CD4-positive, alpha-beta T cell treated with Interleukin-17A for 1 hour (primary cell): ENCODE results near the gene TPK1.
"Not testable (repeated sequence)": the region's sequence is repeated elsewhere in the genome, so short reads cannot be mapped to it uniquely, and the experiment has no call there.

Source experiments
- DNase-seq: peaks from one replicate; pipeline ENCODE4 v3.0.0-alpha.2; 2020

The TPK1 gene

GRCh38 chr7:144776447-144776846, 59.4 kb downstream of the TPK1 start:
- DNase-seq = no peak

DNA sequence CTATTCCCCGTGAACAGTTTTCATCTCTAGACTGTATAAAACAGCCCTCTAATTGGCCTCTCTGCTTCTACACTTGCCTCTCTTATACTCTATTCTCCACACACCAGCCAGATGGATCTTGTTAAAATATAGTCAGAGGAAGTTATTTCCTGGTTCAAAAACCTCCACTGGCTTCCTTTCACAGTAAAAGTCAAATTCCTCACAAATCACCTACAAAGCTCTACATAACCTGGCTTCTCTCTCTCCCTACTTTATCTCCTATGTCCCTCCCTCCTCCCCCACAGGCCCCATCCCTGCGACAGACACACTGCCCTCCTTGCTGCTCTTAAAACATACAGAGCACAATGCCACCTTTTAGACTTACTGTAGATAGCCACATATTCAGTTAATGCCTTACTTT, 60.1 kb downstream of the TPK1 start:
- no peak for DNase-seq

- no peak for DNase-seq
Measured at GRCh38 chr7:144771927-144772326, 63.9 kb downstream of the TPK1 start.

GRCh38 chr7:144771174-144771573, 64.7 kb downstream of the TPK1 start:
- DNase-seq = no peak

GRCh38 chr7:144769352-144769751, 66.5 kb downstream of the TPK1 start:
- no peak for DNase-seq

- no peak for DNase-seq
Measured at GRCh38 chr7:144768633-144769032, 67.2 kb downstream of the TPK1 start.

- DNase-seq = no peak
Measured at GRCh38 chr7:144763291-144763690, 72.6 kb downstream of the TPK1 start.

GRCh38 chr7:144762853-144763252, 73.0 kb downstream of the TPK1 start:
- no peak for DNase-seq

DNA sequence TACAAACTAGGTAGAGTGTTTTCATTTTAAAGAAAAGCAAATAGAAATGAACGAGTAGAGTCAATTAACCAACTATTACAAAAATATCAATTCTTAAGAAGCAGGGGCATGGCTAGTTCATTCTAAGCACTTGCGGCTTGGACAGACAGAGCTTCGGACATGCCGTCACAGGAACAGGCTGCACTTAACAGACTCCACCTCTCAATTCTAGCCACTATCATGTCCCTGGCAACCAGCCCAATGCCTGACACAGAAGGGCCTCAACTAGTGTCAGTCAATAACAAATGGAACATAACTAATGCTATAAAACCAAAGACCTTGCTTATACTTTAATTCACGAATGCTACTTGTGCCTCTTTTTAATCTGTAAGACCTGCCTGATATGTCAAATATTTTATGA, 74.4 kb downstream of the TPK1 start:
- no peak for DNase-seq

DNA sequence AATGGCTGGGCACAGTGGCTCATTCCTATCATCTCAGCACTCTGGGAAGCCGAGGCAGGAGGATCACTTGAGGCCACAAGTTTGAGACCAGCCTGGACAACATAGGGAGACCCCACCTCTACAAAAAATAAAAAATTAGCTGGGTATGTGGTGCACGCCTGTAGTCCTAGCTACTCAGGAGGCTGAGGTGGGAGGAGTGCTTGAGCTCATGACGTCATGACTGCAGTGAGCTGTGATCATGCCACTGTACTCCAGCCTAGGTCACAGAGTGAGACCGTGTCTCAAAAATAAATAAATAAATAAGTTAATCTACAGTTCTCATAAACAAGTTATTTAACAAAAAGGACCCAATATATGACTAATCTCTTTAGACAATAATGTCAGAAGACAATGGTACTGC, 76.2 kb downstream of the TPK1 start:
- DNase-seq = no peak

DNA sequence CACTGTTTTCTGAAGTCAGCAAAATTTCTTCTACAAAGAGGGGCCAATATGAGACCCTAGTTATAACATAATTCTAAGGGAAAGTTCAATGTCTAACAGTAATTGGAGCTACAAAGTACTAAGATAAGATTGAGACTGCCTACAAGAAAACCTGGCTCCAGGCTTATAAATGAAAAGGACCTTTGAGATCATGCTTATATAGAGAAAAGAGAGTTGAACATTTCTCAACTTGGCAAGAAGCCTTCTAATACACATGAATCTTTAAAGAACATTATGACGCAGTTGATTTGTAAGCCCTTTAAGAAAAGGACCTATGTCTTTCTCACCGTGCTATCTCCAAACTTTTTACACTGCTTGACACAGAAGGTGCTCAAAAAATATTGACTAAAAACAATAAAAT, 87.9 kb downstream of the TPK1 start:
- DNase-seq = no peak

- DNase-seq = peak; percentile 57
Measured at GRCh38 chr7:144738708-144739314, 97.0 kb downstream of the TPK1 start.

DNA sequence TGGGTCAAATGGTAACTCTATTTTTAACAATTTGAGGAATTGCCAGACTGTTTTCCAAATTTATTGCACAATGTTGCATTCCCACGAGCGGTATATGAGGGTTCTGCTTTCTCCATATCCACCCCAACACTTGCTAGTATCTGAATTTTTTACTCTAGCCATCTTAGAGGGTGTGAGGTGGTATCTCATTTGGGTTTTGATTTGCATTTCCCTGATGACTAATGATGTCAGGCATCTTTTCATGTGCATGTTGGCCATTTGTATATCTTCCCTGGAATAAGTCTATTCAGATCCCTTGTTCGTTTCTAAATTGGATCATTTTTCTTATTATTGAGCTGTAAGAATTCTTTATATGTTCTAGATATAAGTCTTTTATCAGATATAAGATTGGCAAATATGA, 97.7 kb downstream of the TPK1 start:
- no peak for DNase-seq

- no peak for DNase-seq
Measured at GRCh38 chr7:144736880-144737493, 98.9 kb downstream of the TPK1 start.

GRCh38 chr7:144735505-144736276, 100.2 kb downstream of the TPK1 start:
- DNase-seq = no peak

DNA sequence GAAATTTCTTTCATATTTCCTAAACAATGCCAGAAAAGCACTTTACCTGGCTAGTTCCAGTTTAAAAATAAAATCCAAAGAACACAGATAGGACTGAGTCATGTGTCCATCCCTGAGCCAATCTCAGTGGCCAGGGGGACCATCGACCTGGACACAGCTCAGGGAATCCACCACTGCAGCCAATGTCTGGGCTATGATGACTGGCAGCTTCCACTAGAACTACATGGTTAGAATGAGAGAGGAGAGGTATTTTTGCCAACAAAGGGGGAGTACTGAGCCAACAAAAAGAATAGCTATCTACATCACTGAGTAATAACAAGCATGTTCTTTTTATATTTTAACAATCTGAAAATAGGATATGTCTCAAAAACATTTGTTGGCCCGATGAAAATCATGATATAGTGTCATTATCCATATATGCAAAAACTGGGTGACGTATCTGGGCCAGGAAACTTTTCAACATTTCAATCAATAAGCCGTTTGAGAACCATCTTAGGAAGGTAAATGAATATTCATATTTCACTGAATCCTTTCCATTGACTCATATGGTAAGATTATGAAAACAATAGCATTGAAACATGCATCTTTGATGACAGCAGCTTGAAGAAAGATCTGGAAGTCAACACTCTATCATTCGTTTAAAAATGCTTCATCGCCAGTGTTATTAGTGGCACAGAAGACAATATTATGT, 104.0 kb downstream of the TPK1 start:
- no peak for DNase-seq

DNA sequence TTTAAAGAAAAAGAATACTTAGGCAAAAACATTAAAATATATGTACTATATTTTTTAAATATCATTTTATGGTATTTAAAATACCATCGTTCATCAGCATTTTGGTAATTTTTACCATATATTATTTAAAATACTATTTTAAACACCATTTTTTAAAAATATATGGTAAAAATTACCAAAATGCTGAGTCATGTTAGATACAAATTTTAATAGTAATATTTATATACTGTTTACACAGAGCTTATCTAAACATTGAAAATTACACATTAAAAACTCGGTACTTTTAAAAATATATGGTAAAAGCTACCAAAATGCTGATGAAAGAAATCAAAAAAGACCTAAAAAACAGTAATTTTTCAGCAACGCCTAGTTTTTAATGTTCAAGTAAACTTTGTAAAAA, 105.6 kb downstream of the TPK1 start:
- DNase-seq = no peak

GRCh38 chr7:144729226-144729625, 106.6 kb downstream of the TPK1 start:
- DNase-seq = no peak

DNA sequence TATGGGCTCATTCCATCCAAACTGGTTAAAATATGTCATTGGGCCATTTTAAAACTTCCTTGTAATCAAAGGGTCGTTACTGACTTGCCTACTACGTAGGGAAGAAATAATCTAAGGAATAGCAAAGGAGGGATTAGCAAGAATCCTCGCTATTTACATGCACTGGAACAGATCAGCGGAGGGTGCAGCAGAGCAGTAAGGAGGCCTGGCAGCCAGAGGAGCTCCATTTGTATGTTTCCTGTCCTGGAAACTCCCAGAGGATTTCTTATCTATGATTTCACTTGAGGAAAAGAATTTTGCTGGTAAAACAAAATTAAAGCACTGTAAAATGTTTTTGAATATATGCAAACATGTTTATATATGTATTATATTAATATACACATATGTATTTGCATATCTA, 107.3 kb downstream of the TPK1 start:
- DNase-seq = no peak

GRCh38 chr7:144726840-144727239, 109.0 kb downstream of the TPK1 start:
- not testable (repeated sequence) for DNase-seq

DNA sequence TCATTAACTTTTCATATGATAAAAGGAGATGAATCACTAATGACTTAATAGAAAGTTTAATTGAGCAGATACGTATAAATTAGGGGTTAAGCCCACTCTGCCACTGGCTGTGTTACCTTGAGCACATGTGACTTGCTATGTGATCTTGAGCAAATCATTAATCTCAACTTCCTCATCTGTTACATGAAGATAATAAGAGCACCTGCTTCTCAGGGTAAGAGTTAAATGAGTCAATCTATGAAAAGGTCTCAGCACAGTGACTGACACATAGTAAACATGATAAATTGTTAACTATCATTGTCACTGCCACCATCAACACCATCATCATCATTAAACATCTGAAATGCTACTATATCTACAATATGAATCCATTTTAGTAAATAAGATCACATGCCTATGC, 110.8 kb downstream of the TPK1 start:
- DNase-seq = no peak

DNA sequence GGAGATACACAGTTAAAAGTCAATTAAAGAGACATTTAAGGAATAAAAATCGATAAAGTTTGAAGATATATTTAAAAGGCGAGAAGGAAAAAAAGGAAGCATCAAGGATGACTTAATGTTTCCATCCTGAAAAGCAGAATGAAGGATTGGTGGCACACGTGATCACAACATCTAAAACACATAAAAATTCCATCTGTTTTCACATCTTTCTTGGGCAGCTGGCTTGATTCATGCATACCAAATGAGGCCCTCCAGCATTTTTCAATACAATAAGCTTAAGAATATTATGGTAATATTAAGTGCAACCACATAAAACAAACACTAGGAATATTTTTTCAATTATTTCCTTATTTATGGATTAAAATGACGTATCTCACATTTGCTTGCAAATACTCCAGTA, 112.6 kb downstream of the TPK1 start:
- no peak for DNase-seq

- DNase-seq = no peak
Measured at GRCh38 chr7:144720710-144721109, 115.1 kb downstream of the TPK1 start.

GRCh38 chr7:144720149-144720548, 115.7 kb downstream of the TPK1 start:
- DNase-seq = no peak
